ENCODE data around the gene PPP6C.

DNA sequence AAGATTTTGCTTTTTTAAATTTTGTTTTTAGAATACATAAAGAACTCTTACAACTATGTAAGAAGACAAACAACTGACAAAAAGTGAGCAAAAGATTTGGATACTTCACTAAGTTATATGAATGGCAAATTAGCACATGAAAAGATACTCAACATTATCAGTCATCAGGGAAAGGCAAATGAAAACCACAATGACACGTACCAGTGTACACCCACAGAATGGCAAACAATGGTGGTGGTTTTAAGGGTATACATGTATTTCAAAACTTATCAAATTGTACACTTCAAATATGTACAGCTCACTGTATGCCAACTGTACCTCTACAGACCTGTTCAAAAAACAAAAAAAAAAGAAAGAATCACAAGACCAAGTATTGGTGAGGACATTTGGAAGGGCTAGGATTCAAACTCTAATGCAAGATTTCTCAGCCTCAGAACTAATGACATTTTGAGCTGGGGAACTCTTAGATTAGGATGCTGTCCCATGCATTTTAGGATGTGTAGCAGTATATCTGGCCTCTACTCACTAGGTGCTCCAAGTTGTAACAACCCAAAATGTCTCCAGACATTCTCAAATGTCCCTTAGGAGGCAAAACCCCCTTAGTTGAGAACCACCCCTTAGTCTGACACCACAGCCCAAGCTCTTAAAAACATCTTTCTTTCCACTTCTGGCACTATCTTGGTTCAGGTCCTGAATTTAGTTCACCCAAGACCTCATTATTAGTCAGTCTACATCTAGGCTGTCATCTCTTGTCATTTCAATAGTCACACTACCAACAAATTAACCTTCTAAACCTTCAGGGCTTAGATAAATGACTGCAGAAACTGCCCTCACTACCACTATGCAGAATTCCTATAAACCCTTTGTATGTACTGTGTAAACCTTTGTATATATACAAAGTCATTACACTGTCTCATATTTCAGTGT, 55.9 kb downstream of the PPP6C start:
- TF ChIP-seq, protein P1, sequence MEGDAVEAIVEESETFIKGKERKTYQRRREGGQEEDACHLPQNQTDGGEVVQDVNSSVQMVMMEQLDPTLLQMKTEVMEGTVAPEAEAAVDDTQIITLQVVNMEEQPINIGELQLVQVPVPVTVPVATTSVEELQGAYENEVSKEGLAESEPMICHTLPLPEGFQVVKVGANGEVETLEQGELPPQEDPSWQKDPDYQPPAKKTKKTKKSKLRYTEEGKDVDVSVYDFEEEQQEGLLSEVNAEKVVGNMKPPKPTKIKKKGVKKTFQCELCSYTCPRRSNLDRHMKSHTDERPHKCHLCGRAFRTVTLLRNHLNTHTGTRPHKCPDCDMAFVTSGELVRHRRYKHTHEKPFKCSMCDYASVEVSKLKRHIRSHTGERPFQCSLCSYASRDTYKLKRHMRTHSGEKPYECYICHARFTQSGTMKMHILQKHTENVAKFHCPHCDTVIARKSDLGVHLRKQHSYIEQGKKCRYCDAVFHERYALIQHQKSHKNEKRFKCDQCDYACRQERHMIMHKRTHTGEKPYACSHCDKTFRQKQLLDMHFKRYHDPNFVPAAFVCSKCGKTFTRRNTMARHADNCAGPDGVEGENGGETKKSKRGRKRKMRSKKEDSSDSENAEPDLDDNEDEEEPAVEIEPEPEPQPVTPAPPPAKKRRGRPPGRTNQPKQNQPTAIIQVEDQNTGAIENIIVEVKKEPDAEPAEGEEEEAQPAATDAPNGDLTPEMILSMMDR (conservative IDR thresholded peaks at IDR 0.05; ENCODE audit: low read depth, low read length): no peak
- no peak for TF ChIP-seq EZH2 (IDR thresholded peaks at IDR 0.05; ENCODE audit: borderline replicate concordance, low read depth, low read length, poor library complexity, severe bottlenecking)

All from A673 (cell line).